ENCODE measurements around the gene PMP22.

Gene PMP22

GRCh38 chr17:15184872-15185624 lies 80.1 kb downstream of the PMP22 start:
- no peak for TF ChIP-seq CTCF (IDR thresholded peaks at IDR 0.05)

GRCh38 chr17:15181816-15182215 lies 83.3 kb downstream of the PMP22 start:
- TF ChIP-seq CTCF (IDR thresholded peaks at IDR 0.05) = no peak

GRCh38 chr17:15181333-15181732 lies 83.8 kb downstream of the PMP22 start:
- TF ChIP-seq CTCF (IDR thresholded peaks at IDR 0.05) = no peak

- no peak for TF ChIP-seq CTCF (IDR thresholded peaks at IDR 0.05)
Observed at GRCh38 chr17:15180121-15180561, 85.0 kb downstream of the PMP22 start.
